ENCODE measurements around the gene CTRB1. TPM values are rescaled to one million over a fixed set of nuclear protein-coding genes. Genes with fewer than 3 reads are reported as not detected.

CTRB1 gene
- total RNA-seq, 1 experiment from 2014 or later: not detected

- Histone ChIP-seq H3K4me3 (ENCODE audit: low read depth, low read length) (no peak overlapping the region), H3K36me3 (ENCODE audit: control insufficient read depth, insufficient read depth, low read length) (peaks cover 3% of the 10 kb centered on the region), H3K27me3 (replicated peaks; ENCODE audit: control insufficient read depth, insufficient read depth, low read length) (no peaks in the 10 kb centered on the region), H3K9me3 (no peaks in the 10 kb centered on the region), H3K4me1 (no peaks in the 10 kb centered on the region)
- ChIA-PET CTCF (interaction anchor here (0.6 to 3.1 kb wide), 5 partner anchors 10 to 150 kb away, joined by 3 to 40 read pairs (median 4); no protein-coding TSS in a partner anchor), POLR2A (no interaction called here)
- Mint-ChIP-seq H3K27ac (ENCODE audit: unreplicated experiment) (no peak overlapping the region), H3K4me1 (ENCODE audit: low read depth, unreplicated experiment) (peaks cover 6% of the 10 kb centered on the region), H3K9me3 (ENCODE audit: unreplicated experiment) (no peaks in the 10 kb centered on the region), H3K27me3 (ENCODE audit: insufficient read depth, unreplicated experiment) (no peaks in the 10 kb centered on the region), H3K4me3 (ENCODE audit: unreplicated experiment) (no peak overlapping the region), H3K36me3 (ENCODE audit: insufficient read depth, unreplicated experiment) (peaks cover 80% of the 10 kb centered on the region)
- DNase-seq: no peak
- no peak for TF ChIP-seq CTCF (IDR thresholded peaks at IDR 0.05; ENCODE audit: insufficient read depth in 1 of 2, low read depth in 1 of 2, low read length in 1 of 2, severe bottlenecking in 1 of 2, unreplicated experiment in 1 of 2)
- BruUV-seq (replicated peaks): no TSS peak
- intact Hi-C loops (cut with micrococcal nuclease; ENCODE audit: unreplicated experiment): no loop called here
Observed at GRCh38 chr16:75235721-75236193, 17.0 kb downstream of the CTRB1 start.

- DNase-seq: no peak
- Mint-ChIP-seq H3K4me1 (ENCODE audit: low read depth, unreplicated experiment) (peaks cover 6% of the 10 kb centered on the region), H3K9me3 (ENCODE audit: unreplicated experiment) (no peaks in the 10 kb centered on the region), H3K4me3 (ENCODE audit: unreplicated experiment) (no peak overlapping the region), H3K36me3 (ENCODE audit: insufficient read depth, unreplicated experiment) (peaks cover 80% of the 10 kb centered on the region), H3K27me3 (ENCODE audit: insufficient read depth, unreplicated experiment) (no peaks in the 10 kb centered on the region), H3K27ac (ENCODE audit: unreplicated experiment) (no peak overlapping the region)
- Histone ChIP-seq H3K9me3 (no peaks in the 10 kb centered on the region), H3K4me1 (no peaks in the 10 kb centered on the region), H3K27me3 (replicated peaks; ENCODE audit: control insufficient read depth, insufficient read depth, low read length) (no peaks in the 10 kb centered on the region), H3K36me3 (ENCODE audit: control insufficient read depth, insufficient read depth, low read length) (peaks cover 4% of the 10 kb centered on the region), H3K4me3 (ENCODE audit: low read depth, low read length) (no peak overlapping the region)
- CTCF ChIA-PET: interaction anchor here (1.2 to 3.1 kb wide), 3 partner anchors 14 to 149 kb away, joined by 3 to 40 read pairs (median 5); partner anchors contain the start of gene BCAR1
- intact Hi-C loops (cut with micrococcal nuclease; ENCODE audit: unreplicated experiment): no loop called here
- BruUV-seq (replicated peaks): no TSS peak
- POLR2A ChIA-PET: no interaction called here
- no peak for TF ChIP-seq CTCF (IDR thresholded peaks at IDR 0.05; ENCODE audit: insufficient read depth in 1 of 2, low read depth in 1 of 2, low read length in 1 of 2, severe bottlenecking in 1 of 2, unreplicated experiment in 1 of 2)
Observed at GRCh38 chr16:75236232-75236631, 17.4 kb downstream of the CTRB1 start.

GRCh38 chr16:75236736-75237397 is 18.1 kb downstream of the CTRB1 start:
- intact Hi-C loops (cut with micrococcal nuclease; ENCODE audit: unreplicated experiment): no loop called here
- no peak for DNase-seq
- no peaks in the 10 kb centered on the region for H3K27me3 Mint-ChIP-seq (ENCODE audit: insufficient read depth, unreplicated experiment)
- H3K27ac Mint-ChIP-seq (ENCODE audit: unreplicated experiment): no peak overlapping the region
- CTCF ChIA-PET: interaction anchor here (1.2 kb wide), 2 partner anchors 14 to 148 kb away, joined by 3 to 5 read pairs; partner anchors contain the start of gene BCAR1
- H3K4me1 Mint-ChIP-seq (ENCODE audit: low read depth, unreplicated experiment): peaks cover 6% of the 10 kb centered on the region
- no TSS peak for BruUV-seq (replicated peaks)
- H3K36me3 ChIP-seq (ENCODE audit: control insufficient read depth, insufficient read depth, low read length): peaks cover 5% of the 10 kb centered on the region
- H3K27me3 ChIP-seq (replicated peaks; ENCODE audit: control insufficient read depth, insufficient read depth, low read length): no peaks in the 10 kb centered on the region
- peaks cover 80% of the 10 kb centered on the region for H3K36me3 Mint-ChIP-seq (ENCODE audit: insufficient read depth, unreplicated experiment)
- no peak overlapping the region for H3K4me3 Mint-ChIP-seq (ENCODE audit: unreplicated experiment)
- no peak overlapping the region for H3K4me3 ChIP-seq (ENCODE audit: low read depth, low read length)
- H3K4me1 ChIP-seq: no peaks in the 10 kb centered on the region
- POLR2A ChIA-PET: no interaction called here
- no peaks in the 10 kb centered on the region for H3K9me3 Mint-ChIP-seq (ENCODE audit: unreplicated experiment)
- no peaks in the 10 kb centered on the region for H3K9me3 ChIP-seq
- no peak for TF ChIP-seq CTCF (IDR thresholded peaks at IDR 0.05; ENCODE audit: insufficient read depth in 1 of 2, low read depth in 1 of 2, low read length in 1 of 2, severe bottlenecking in 1 of 2, unreplicated experiment in 1 of 2)
